Esophagus muscularis mucosa (tissue), 4 donors: Measurements from ENCODE around the gene KLF6.

Experiments used
- CTCF ChIP-seq, 3 experiments: fragments of 200-600 bp in 2 of 3; fragments of 450-650 bp in 1 of 3; sonication (generic) in 2 of 3; IDR thresholded peaks; one replicate each; pipeline ENCODE4 v1.5.1; 2017 to 2019; ENCODE audit warnings: antibody characterized with exemption in 3 of 3, mild to moderate bottlenecking in 2 of 3, moderate library complexity in 1 of 3
- EP300 ChIP-seq: sonication (generic); formaldehyde crosslinking; IDR thresholded peaks from one replicate; pipeline ENCODE4 v1.6.1; 2017; ENCODE audit warnings: antibody characterized with exemption
- POLR2A ChIP-seq: fragments of 450-650 bp; IDR thresholded peaks from one replicate; pipeline ENCODE4 v1.6.1; 2017; ENCODE audit warnings: antibody characterized with exemption, moderate library complexity, mild to moderate bottlenecking, low read depth
- POLR2AphosphoS5 ChIP-seq, 2 donors: sonication (generic); formaldehyde crosslinking; IDR thresholded peaks; one replicate each; pipeline ENCODE4 v1.6.1; 2017; ENCODE audit warnings: antibody characterized with exemption in 2 of 2

DNA sequence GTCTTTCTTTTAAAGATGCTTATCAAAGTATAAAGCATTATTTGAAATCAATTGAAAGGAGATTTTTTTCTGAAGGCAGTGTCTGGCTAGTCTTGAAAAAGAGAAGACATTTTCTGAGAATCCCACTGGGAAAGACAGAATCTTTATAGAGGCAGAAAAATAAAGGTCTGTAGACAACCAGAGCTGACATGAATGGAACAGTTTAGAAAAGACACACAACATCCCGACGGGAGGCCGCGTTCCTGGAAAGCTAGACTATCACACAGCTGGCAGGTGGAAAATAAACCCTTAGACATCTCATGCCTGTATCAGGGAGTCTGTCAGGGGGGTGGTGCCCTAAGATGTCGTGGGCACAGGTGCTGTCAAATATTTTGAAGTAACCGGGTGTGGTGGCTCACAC is 48.0 kb upstream of the KLF6 start:
- TF ChIP-seq EP300 (no peak), POLR2AphosphoS5 (IDR thresholded peaks at IDR 0.05) (no peak), CTCF (IDR thresholded peaks at IDR 0.05) (no peak), POLR2A (no peak)
